ENCODE data around the gene PLB1.
A peak's percentile ranks its signal among the peaks of the same experiment; 100 is the strongest.

Gene PLB1

GRCh38 chr2:28624436-28624792 lies 128.6 kb downstream of the PLB1 start:
- H3K4me3 ChIP-seq (ENCODE audit: low read depth, low read length), result no peak overlapping the region
- TF ChIP-seq, protein P1, sequence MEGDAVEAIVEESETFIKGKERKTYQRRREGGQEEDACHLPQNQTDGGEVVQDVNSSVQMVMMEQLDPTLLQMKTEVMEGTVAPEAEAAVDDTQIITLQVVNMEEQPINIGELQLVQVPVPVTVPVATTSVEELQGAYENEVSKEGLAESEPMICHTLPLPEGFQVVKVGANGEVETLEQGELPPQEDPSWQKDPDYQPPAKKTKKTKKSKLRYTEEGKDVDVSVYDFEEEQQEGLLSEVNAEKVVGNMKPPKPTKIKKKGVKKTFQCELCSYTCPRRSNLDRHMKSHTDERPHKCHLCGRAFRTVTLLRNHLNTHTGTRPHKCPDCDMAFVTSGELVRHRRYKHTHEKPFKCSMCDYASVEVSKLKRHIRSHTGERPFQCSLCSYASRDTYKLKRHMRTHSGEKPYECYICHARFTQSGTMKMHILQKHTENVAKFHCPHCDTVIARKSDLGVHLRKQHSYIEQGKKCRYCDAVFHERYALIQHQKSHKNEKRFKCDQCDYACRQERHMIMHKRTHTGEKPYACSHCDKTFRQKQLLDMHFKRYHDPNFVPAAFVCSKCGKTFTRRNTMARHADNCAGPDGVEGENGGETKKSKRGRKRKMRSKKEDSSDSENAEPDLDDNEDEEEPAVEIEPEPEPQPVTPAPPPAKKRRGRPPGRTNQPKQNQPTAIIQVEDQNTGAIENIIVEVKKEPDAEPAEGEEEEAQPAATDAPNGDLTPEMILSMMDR (IDR thresholded peaks at IDR 0.05; ENCODE audit: insufficient read depth, low read depth, low read length, missing control alignments), result no peak
- DNase-seq (ENCODE audit: low read depth), result no peak

DNA sequence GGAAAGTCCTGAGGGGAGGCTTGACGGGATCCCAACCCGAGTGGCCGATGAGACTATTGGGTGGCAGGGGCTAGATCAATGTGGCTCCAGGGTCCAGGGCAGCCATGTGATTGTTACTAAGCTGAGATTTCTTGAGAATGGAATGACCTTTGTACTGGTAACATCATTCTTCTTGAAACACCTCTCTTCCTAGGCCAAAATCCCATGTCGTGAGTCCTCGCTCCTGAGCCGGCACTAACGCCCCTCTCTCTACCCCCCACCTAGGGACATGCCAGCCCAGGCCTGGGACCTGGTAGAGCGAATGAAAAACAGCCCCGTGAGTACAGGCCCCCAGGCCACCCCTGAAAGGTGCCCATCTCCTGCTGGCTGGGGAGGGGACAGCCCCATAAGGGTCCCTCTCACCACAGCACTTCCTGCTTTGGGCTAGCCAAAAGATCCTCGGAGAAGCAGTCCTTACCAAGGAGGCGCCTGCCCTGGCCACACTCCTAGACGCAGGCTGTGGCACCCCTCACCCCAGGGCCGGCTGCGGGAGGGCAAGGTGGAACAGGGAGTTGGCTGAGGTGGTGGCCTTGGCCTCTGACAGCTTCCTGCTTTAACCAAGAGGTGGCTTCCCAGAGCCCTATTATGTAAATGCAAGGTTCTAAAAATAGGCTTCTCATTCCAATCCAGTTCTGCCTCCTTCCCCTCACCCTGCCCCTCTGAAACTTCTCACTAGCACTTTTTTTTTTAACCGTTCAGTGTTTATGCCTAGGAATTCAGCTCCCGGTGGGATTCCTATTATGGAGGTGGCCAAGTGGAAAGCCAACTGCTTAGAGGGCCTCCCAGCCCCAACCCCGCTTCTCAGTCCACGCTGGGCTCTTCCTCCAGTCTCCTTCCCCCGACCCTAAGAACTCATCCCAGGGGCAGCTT lies 129.2 kb downstream of the PLB1 start:
- peak; percentile 56 for DNase-seq (ENCODE audit: low read depth)
- TF ChIP-seq, protein P1 (IDR thresholded peaks at IDR 0.05; ENCODE audit: insufficient read depth, low read depth, low read length, missing control alignments), result no peak
- no peak overlapping the region for H3K4me3 ChIP-seq (ENCODE audit: low read depth, low read length)

GRCh38 chr2:28626376-28626775 lies 130.5 kb downstream of the PLB1 start:
- TF ChIP-seq, protein P1 (IDR thresholded peaks at IDR 0.05; ENCODE audit: insufficient read depth, low read depth, low read length, missing control alignments), result no peak
- H3K4me3 ChIP-seq (ENCODE audit: low read depth, low read length), result no peak overlapping the region
- DNase-seq (ENCODE audit: low read depth), result no peak

DNA sequence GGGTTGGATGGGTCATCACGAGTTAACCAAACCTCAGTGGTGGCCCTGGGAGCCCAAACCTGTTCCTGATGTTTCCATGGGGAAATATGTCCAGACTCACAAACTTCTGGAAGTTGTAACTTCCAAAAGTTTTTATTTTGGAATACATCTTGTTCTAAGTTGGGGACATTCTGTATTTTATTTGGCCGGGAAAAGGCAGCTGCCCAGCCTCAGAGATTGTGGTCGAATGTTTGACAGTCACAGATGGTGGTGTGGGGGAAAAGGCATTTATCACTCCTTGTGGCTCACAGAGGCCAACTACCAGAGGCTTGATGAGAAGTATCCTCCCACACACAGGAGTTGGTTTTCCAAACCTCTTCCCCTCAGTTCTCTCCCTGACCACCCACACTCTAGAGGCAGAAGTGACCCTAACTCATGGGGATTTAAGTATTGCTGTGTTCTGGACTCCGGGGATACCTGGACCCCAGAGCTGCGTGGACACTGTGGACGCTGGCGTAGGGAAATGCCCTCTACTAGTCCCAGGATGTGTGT lies 131.1 kb downstream of the PLB1 start:
- TF ChIP-seq, protein P1 (IDR thresholded peaks at IDR 0.05; ENCODE audit: insufficient read depth, low read depth, low read length, missing control alignments), result no peak
- no peak for DNase-seq (ENCODE audit: low read depth)
- no peak overlapping the region for H3K4me3 ChIP-seq (ENCODE audit: low read depth, low read length)

GRCh38 chr2:28627722-28628480 lies 132.0 kb downstream of the PLB1 start:
- TF ChIP-seq, protein P1 (IDR thresholded peaks at IDR 0.05; ENCODE audit: insufficient read depth, low read depth, low read length, missing control alignments), result no peak
- no peak for DNase-seq (ENCODE audit: low read depth)
- H3K4me3 ChIP-seq (ENCODE audit: low read depth, low read length), result no peak overlapping the region

DNA sequence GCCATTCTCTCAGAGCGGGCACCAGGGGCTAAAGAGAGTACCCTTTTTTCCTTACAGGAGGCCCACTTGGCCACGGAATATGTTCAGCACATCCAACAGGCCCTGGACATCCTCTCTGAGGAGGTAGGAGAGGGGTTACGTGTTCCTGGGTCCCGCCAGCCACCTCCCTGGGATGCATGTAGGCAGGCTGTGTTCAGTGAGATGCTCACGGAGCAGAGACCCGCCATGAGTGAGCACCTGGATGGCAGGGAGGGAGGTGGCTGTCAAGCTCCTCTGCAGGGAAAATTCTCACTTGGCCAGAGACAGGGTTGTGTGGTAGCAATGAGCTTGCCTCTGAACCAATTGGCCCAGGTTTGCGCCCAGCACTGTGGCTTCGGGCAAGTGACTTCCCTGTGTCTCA lies 132.6 kb downstream of the PLB1 start:
- no peak overlapping the region for H3K4me3 ChIP-seq (ENCODE audit: low read depth, low read length)
- DNase-seq (ENCODE audit: low read depth), result no peak
- TF ChIP-seq, protein P1 (IDR thresholded peaks at IDR 0.05; ENCODE audit: insufficient read depth, low read depth, low read length, missing control alignments), result no peak
